Measurements from ENCODE around the gene SLC38A11.
"Not testable (repeated sequence)": the region's sequence is repeated elsewhere in the genome, so short reads cannot be mapped to it uniquely, and the experiment has no call there.

DNA sequence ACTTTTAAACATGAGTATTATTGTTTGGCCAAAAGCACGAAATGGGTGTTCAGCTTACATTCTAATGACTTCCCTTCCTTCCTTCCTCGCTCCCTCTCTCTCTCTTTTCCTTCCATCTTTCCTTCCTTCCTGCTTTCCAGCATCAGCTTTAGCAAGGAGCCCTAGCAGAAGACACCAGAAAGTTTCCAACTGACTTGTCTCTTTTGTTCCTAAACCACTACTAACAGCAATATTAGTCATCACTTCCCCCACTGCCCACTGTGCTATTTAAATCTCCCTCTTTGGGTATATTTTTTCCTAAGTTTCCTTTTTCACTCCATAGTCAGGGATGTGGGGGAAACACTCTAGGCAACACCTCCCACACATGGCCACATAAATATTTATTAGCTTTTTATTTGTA lies 25.4 kb upstream of the SLC38A11 start:
- TF ChIP-seq, protein P1, sequence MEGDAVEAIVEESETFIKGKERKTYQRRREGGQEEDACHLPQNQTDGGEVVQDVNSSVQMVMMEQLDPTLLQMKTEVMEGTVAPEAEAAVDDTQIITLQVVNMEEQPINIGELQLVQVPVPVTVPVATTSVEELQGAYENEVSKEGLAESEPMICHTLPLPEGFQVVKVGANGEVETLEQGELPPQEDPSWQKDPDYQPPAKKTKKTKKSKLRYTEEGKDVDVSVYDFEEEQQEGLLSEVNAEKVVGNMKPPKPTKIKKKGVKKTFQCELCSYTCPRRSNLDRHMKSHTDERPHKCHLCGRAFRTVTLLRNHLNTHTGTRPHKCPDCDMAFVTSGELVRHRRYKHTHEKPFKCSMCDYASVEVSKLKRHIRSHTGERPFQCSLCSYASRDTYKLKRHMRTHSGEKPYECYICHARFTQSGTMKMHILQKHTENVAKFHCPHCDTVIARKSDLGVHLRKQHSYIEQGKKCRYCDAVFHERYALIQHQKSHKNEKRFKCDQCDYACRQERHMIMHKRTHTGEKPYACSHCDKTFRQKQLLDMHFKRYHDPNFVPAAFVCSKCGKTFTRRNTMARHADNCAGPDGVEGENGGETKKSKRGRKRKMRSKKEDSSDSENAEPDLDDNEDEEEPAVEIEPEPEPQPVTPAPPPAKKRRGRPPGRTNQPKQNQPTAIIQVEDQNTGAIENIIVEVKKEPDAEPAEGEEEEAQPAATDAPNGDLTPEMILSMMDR (IDR thresholded peaks at IDR 0.05) = not testable (repeated sequence)
- not testable (repeated sequence) for TF ChIP-seq EZH2 (IDR thresholded peaks at IDR 0.05; ENCODE audit: borderline replicate concordance, insufficient read depth, low read depth, low read length, poor library complexity, severe bottlenecking)

All from B cell (primary cell).